ENCODE measurements around the gene NLK. TPM values are rescaled to one million over a fixed set of nuclear protein-coding genes. Genes with fewer than 3 reads are reported as not detected.
"Not testable (repeated sequence)": the region's sequence is repeated elsewhere in the genome, so short reads cannot be mapped to it uniquely, and the experiment has no call there.

Gene NLK
- total and polyA plus RNA-seq, 2 donors (not counting 1 experiment from before 2014, with no cell fraction given) = 14.4 to 16.1 TPM

- H3K4me3 ChIP-seq (replicated peaks in 1 of 4; ENCODE audit: control extremely low read depth in 1 of 4, insufficient read depth in 1 of 4, low read depth in 3 of 4, low read length in 4 of 4) = no peak overlapping the region
- no peaks in the 10 kb centered on the region for H3K79me2 ChIP-seq (ENCODE audit: control insufficient read depth, insufficient read depth, low read length)
- no peaks in the 10 kb centered on the region for H3K36me3 ChIP-seq (ENCODE audit: control insufficient read depth, insufficient read depth, low read length)
- H3K27ac ChIP-seq (ENCODE audit: insufficient read depth, low read length) = no peak overlapping the region
- no peak overlapping the region for H3K4me2 ChIP-seq (ENCODE audit: extremely low read depth, insufficient read depth, low read length)
- H4K20me1 ChIP-seq (ENCODE audit: control insufficient read depth, extremely low read depth, insufficient read depth, low read length) = no peaks in the 10 kb centered on the region
- no peaks in the 10 kb centered on the region for H3K27me3 ChIP-seq (ENCODE audit: control insufficient read depth, insufficient read depth, low read length)
- H2AFZ ChIP-seq (ENCODE audit: low read length) = no peak overlapping the region
- DNase-seq (ENCODE audit: low read depth in 2 of 2) = no peak
- H3K9ac ChIP-seq (ENCODE audit: insufficient read depth, low read length) = no peak overlapping the region
- H3K9me3 ChIP-seq (ENCODE audit: control insufficient read depth, insufficient read depth, low read depth, low read length) = no peaks in the 10 kb centered on the region
- TF ChIP-seq, protein P1, sequence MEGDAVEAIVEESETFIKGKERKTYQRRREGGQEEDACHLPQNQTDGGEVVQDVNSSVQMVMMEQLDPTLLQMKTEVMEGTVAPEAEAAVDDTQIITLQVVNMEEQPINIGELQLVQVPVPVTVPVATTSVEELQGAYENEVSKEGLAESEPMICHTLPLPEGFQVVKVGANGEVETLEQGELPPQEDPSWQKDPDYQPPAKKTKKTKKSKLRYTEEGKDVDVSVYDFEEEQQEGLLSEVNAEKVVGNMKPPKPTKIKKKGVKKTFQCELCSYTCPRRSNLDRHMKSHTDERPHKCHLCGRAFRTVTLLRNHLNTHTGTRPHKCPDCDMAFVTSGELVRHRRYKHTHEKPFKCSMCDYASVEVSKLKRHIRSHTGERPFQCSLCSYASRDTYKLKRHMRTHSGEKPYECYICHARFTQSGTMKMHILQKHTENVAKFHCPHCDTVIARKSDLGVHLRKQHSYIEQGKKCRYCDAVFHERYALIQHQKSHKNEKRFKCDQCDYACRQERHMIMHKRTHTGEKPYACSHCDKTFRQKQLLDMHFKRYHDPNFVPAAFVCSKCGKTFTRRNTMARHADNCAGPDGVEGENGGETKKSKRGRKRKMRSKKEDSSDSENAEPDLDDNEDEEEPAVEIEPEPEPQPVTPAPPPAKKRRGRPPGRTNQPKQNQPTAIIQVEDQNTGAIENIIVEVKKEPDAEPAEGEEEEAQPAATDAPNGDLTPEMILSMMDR (conservative IDR thresholded peaks at IDR 0.05 in 1 of 2, IDR thresholded peaks at IDR 0.05 in 1 of 2; ENCODE audit: low read depth in 1 of 2, low read length in 2 of 2) = no peak
- no peak for TF ChIP-seq EZH2 (IDR thresholded peaks at IDR 0.05; ENCODE audit: low read length, missing control alignments)
- H3K4me1 ChIP-seq (ENCODE audit: control insufficient read depth, extremely low read depth, insufficient read depth, low read length) = no peaks in the 10 kb centered on the region
Measured at GRCh38 chr17:27997522-27997921, 45.0 kb upstream of the NLK start.

- Histone ChIP-seq H3K27ac (ENCODE audit: insufficient read depth, low read length) (no peak overlapping the region), H3K27me3 (ENCODE audit: control insufficient read depth, insufficient read depth, low read length) (no peaks in the 10 kb centered on the region), H3K4me3 (replicated peaks in 1 of 4; ENCODE audit: control extremely low read depth in 1 of 4, insufficient read depth in 1 of 4, low read depth in 3 of 4, low read length in 4 of 4) (no peak overlapping the region), H3K9me3 (ENCODE audit: control insufficient read depth, insufficient read depth, low read depth, low read length) (no peaks in the 10 kb centered on the region), H3K79me2 (ENCODE audit: control insufficient read depth, insufficient read depth, low read length) (no peaks in the 10 kb centered on the region), H3K4me1 (ENCODE audit: control insufficient read depth, extremely low read depth, insufficient read depth, low read length) (no peaks in the 10 kb centered on the region), H4K20me1 (ENCODE audit: control insufficient read depth, extremely low read depth, insufficient read depth, low read length) (no peaks in the 10 kb centered on the region), H3K9ac (ENCODE audit: insufficient read depth, low read length) (no peak overlapping the region), H2AFZ (ENCODE audit: low read length) (no peak overlapping the region), H3K36me3 (ENCODE audit: control insufficient read depth, insufficient read depth, low read length) (no peaks in the 10 kb centered on the region), H3K4me2 (ENCODE audit: extremely low read depth, insufficient read depth, low read length) (no peak overlapping the region)
- no peak for DNase-seq (ENCODE audit: low read depth in 2 of 2)
- TF ChIP-seq, protein P1 (conservative IDR thresholded peaks at IDR 0.05 in 1 of 2, IDR thresholded peaks at IDR 0.05 in 1 of 2; ENCODE audit: low read depth in 1 of 2, low read length in 2 of 2) = no peak
- no peak for TF ChIP-seq EZH2 (IDR thresholded peaks at IDR 0.05; ENCODE audit: low read length, missing control alignments)
Measured at GRCh38 chr17:28001149-28001548, 41.3 kb upstream of the NLK start.

DNA sequence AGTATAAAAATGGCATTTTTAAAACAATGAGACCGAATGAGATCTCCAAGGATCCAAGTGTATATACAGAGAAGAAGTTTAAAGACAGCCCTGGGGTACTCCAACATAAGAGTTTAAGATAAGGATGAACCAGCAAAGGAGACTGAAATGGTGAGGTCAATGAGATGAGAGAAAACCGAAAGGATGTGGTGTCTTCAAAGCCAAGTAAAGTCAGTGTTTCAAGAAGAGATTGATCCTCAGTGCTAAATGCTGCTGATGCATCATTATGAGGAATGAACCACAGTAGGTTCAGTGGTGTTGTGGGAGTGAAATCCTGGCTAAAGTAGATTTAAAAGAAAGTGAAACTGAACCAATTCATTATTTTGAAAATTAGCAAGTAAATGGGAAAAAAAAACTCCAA lies 38.1 kb upstream of the NLK start:
- no peaks in the 10 kb centered on the region for H3K4me1 ChIP-seq (ENCODE audit: control insufficient read depth, extremely low read depth, insufficient read depth, low read length)
- H4K20me1 ChIP-seq (ENCODE audit: control insufficient read depth, extremely low read depth, insufficient read depth, low read length) = no peaks in the 10 kb centered on the region
- H3K27ac ChIP-seq (ENCODE audit: insufficient read depth, low read length) = no peak overlapping the region
- H3K36me3 ChIP-seq (ENCODE audit: control insufficient read depth, insufficient read depth, low read length) = no peaks in the 10 kb centered on the region
- no peak overlapping the region for H3K4me2 ChIP-seq (ENCODE audit: extremely low read depth, insufficient read depth, low read length)
- no peak for DNase-seq (ENCODE audit: low read depth in 2 of 2)
- H3K79me2 ChIP-seq (ENCODE audit: control insufficient read depth, insufficient read depth, low read length) = no peaks in the 10 kb centered on the region
- TF ChIP-seq EZH2 (IDR thresholded peaks at IDR 0.05; ENCODE audit: low read length, missing control alignments) = no peak
- H3K9ac ChIP-seq (ENCODE audit: insufficient read depth, low read length) = no peak overlapping the region
- H3K9me3 ChIP-seq (ENCODE audit: control insufficient read depth, insufficient read depth, low read depth, low read length) = no peaks in the 10 kb centered on the region
- no peak overlapping the region for H3K4me3 ChIP-seq (replicated peaks in 1 of 4; ENCODE audit: control extremely low read depth in 1 of 4, insufficient read depth in 1 of 4, low read depth in 3 of 4, low read length in 4 of 4)
- no peak overlapping the region for H2AFZ ChIP-seq (ENCODE audit: low read length)
- H3K27me3 ChIP-seq (ENCODE audit: control insufficient read depth, insufficient read depth, low read length) = no peaks in the 10 kb centered on the region

DNA sequence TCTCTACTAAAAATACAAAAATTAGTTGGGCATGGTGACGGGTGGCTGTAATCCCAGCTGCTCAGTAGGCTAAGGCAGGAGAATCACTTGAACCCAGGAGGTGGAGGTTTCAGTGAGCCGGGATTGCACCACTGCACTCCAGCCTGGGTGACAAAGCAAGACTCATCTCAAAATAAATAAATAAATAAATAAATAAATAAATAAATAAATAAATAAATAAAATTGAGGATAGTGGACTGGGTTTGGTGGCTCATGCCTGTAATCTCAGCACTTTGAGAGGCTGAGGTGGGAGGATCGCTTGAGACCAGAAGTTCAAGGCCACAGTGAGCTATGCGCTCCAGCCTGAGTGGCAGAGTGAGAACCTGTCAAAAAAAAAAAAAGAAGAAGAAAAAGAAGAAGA lies 34.6 kb upstream of the NLK start:
- H3K79me2 ChIP-seq (ENCODE audit: control insufficient read depth, insufficient read depth, low read length); H3K9me3 ChIP-seq (ENCODE audit: control insufficient read depth, insufficient read depth, low read depth, low read length); H3K4me2 ChIP-seq (ENCODE audit: extremely low read depth, insufficient read depth, low read length); H3K27ac ChIP-seq (ENCODE audit: insufficient read depth, low read length); H3K9ac ChIP-seq (ENCODE audit: insufficient read depth, low read length); H4K20me1 ChIP-seq (ENCODE audit: control insufficient read depth, extremely low read depth, insufficient read depth, low read length); H2AFZ ChIP-seq (ENCODE audit: low read length); H3K4me1 ChIP-seq (ENCODE audit: control insufficient read depth, extremely low read depth, insufficient read depth, low read length); H3K4me3 ChIP-seq (replicated peaks in 1 of 4; ENCODE audit: control extremely low read depth in 1 of 4, insufficient read depth in 1 of 4, low read depth in 3 of 4, low read length in 4 of 4); H3K36me3 ChIP-seq (ENCODE audit: control insufficient read depth, insufficient read depth, low read length); DNase-seq (ENCODE audit: low read depth in 2 of 2); H3K27me3 ChIP-seq (ENCODE audit: control insufficient read depth, insufficient read depth, low read length): not testable (repeated sequence)

All from fibroblast of lung (primary cell).